Fibroblast of pulmonary artery (primary cell): ENCODE results near the gene COL4A1.

Source experiments
- DNase-seq: peaks from one replicate; pipeline ENCODE4 v3.0.0-alpha.2; 2010; ENCODE audit warnings: low read depth
- H3K4me3 ChIP-seq: replicated peaks from 2 replicates; pipeline ENCODE4 v1.5.1; 2011; ENCODE audit warnings: low read depth, mild to moderate bottlenecking, control low read depth, low read length, moderate library complexity
- CTCF ChIP-seq: IDR thresholded peaks from 2 replicates; pipeline ENCODE4 v1.5.1; 2011; ENCODE audit warnings: mild to moderate bottlenecking, control low read depth, low read length, inconsistent platforms; ENCODE audit errors: missing control alignments

Gene COL4A1

GRCh38 chr13:110132225-110132982, 174.6 kb downstream of the COL4A1 start:
- no peak for TF ChIP-seq CTCF
- H3K4me3 ChIP-seq: no peak overlapping the region
- no peak for DNase-seq

DNA sequence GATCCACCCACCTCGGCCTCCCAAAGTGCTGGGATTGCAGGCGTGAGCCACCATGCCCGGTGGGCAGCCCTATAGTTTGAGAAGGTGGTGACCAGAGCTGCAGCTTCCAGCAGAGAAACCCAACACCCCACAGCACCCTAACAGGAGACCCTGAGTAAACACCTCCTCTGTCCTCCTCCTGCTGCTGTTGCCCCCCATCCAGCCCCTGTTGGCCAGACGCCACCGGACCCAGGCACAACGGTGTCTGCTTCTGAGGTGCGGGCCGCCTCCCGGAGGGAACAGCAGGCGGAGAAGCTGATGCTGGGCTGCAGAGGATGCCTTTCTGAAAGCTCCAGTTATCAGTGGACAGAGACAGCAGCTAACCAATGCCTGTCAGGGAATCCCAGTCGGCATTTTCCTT, 175.5 kb downstream of the COL4A1 start:
- no peak for DNase-seq
- no peak overlapping the region for H3K4me3 ChIP-seq
- TF ChIP-seq CTCF: no peak

DNA sequence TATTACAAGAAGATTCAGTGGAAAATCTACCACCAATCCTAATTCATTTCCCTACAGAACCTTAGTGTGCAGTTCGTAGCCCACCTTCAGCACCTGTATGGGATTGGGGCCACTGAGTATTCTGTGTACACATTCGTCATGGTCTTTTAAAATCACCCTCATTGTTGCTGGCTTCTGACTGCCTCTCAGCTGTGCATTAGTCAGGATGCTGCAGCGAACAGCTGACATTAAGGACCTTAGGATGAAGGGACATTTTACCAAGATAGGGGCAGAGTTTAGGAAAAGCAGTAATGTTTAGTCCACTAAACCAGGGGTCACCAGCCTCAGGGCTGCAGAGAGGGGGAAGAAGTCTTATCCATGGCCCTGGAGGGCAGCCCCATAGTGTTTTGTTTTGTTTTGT, 176.5 kb downstream of the COL4A1 start:
- no peak overlapping the region for H3K4me3 ChIP-seq
- no peak for TF ChIP-seq CTCF
- DNase-seq: no peak

DNA sequence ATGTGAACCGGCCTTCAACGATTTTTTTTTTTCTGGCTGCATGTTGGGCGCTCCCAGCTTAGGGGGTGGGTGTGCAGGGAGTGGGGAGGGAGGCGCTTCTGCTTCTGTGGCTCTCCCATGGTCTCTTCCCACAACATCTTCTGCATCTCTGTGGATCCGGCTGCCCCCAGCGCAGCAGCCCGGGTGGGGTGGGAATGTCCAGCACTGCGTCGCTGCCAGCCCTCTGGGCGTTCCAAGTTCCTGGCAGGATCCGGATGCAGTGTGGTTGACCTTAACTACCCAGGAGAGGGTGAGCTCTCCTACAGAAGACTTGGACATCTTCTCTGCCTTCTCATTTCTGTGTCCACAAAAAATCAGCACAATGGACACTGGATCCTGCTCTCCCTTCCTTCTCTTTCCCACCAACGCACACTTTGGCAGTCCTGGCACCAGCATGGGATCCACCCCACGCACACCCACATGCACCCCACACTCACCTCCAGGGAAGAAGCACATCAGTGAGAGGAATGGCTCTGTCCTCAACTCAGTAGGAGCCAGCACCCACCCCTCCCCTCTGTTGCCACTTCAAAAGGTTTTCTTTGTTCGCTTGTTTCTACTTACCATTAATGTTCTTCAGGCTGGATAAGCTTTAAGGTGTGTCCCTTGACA, 177.3 kb downstream of the COL4A1 start:
- H3K4me3 ChIP-seq: no peak overlapping the region
- DNase-seq: no peak
- TF ChIP-seq CTCF: no peak

GRCh38 chr13:110129076-110129475, 177.9 kb downstream of the COL4A1 start:
- no peak overlapping the region for H3K4me3 ChIP-seq
- DNase-seq: no peak
- no peak for TF ChIP-seq CTCF

GRCh38 chr13:110128546-110128945, 178.4 kb downstream of the COL4A1 start:
- no peak for TF ChIP-seq CTCF
- DNase-seq: peak; percentile 31

More at GRCh38 chr13:110128546-110128945, 178.4 kb downstream of the COL4A1 start:
- H3K4me3 ChIP-seq: no peak overlapping the region
